Naive thymus-derived CD8-positive, alpha-beta T cell (primary cell): Measurements from ENCODE around the gene ACAD10. TPM values are rescaled to one million over a fixed set of nuclear protein-coding genes. Genes with fewer than 3 reads are reported as not detected.
A peak's percentile ranks its signal among the peaks of the same experiment; 100 is the strongest.
"Not testable (repeated sequence)": the region's sequence is repeated elsewhere in the genome, so short reads cannot be mapped to it uniquely, and the experiment has no call there.

ENCODE experiments used
- ATAC-seq, 2 donors: fragments of 150-1000 bp; cut with Tn5 transposase in 1 of 2; sonication (Bioruptor Pico), chemical (Tn5 transposase) in 1 of 2; 1 replicate in 1 of 2; 2 replicates in 1 of 2; pipeline ENCODE4 v1.10.0; 2021; ENCODE audit warnings: mild to moderate bottlenecking in 2 of 2, moderate library complexity in 2 of 2
- POLR2A ChIA-PET: fragments of 350-600 bp; sonication (Branson Sonifier 250); formaldehyde crosslinking; loops from one replicate; lab custom pipeline; 2021; ENCODE audit warnings: antibody characterized with exemption; lab: Charles Lee
- DNase-seq, 10 donors: peaks; one replicate each; pipeline versions ENCODE4 v3.0.0 to v3.0.0-alpha.2; 2020 to 2022
- H3K27ac Mint-ChIP-seq, 10 donors: one replicate each; pipeline ENCODE4 v1.8.0; 2020 to 2022; ENCODE audit warnings: mild to moderate bottlenecking in 10 of 10, mixed read lengths in 10 of 10, moderate library complexity in 4 of 10, inconsistent platforms in 1 of 10
- H3K27me3 Mint-ChIP-seq, 5 donors: one replicate each; pipeline ENCODE4 v1.8.0; 2021 to 2022; ENCODE audit warnings: mixed read lengths in 5 of 5
- H3K36me3 Mint-ChIP-seq, 3 donors: one replicate each; pipeline ENCODE4 v1.8.0; 2020 to 2022; ENCODE audit warnings: mixed read lengths in 3 of 3, mild to moderate bottlenecking in 2 of 3, inconsistent platforms in 1 of 3
- H3K4me1 Mint-ChIP-seq, 4 donors: one replicate each; pipeline ENCODE4 v1.8.0; 2021 to 2022; ENCODE audit warnings: mixed read lengths in 4 of 4
- H3K4me3 Mint-ChIP-seq, 10 donors: one replicate each; pipeline ENCODE4 v1.8.0; 2020 to 2022; ENCODE audit warnings: mild to moderate bottlenecking in 10 of 10, mixed read lengths in 10 of 10, moderate library complexity in 6 of 10, inconsistent platforms in 1 of 10
- H3K9me3 Mint-ChIP-seq, 9 donors: one replicate each; pipeline ENCODE4 v1.8.0; 2020 to 2022; ENCODE audit warnings: mixed read lengths in 9 of 9, mild to moderate bottlenecking in 3 of 9, inconsistent platforms in 1 of 9, moderate library complexity in 1 of 9
- polyA plus RNA-seq, 3 donors: library from polyadenylated mRNA; unstranded; fragments of 300-500 nt; fragmentation: Illumina TruSeq; gene quantifications; one replicate each; pipeline ENCODE4 v1.2.3, GENCODE V29; 2021
- total RNA-seq, 8 experiments: library from RNA in 2 of 8; stranded (reverse) in 2 of 8; gene quantifications; one replicate each; pipeline ENCODE4 v1.2.3 and lab custom pipeline; 2021 to 2026

ACAD10 gene
- total and polyA plus RNA-seq, 5 experiments from 2014 or later: 9.4 to 62.2 (median 12.9) TPM

DNA sequence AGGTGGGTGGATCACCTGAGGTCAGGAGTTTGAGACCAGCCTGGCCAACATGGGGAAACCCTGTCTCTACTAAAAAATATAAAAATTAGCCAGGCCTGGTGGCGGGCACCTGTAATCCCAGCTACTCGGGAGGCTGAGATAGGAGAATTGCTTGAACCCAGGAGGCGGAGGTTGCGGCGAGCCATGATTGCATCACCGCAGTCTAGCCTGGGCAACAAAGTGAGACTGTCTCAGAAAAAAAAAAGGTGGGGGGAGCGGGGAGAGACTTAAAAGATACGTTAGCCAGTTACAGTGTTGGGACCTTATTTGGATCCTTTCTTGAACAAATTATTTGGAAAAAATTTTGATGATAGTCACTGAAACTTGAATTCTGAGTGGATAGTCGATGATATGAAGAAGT, 53.7 kb downstream of the ACAD10 start:
- POLR2A ChIA-PET, H3K4me3 Mint-ChIP-seq, H3K9me3 Mint-ChIP-seq: not testable (repeated sequence)

DNA sequence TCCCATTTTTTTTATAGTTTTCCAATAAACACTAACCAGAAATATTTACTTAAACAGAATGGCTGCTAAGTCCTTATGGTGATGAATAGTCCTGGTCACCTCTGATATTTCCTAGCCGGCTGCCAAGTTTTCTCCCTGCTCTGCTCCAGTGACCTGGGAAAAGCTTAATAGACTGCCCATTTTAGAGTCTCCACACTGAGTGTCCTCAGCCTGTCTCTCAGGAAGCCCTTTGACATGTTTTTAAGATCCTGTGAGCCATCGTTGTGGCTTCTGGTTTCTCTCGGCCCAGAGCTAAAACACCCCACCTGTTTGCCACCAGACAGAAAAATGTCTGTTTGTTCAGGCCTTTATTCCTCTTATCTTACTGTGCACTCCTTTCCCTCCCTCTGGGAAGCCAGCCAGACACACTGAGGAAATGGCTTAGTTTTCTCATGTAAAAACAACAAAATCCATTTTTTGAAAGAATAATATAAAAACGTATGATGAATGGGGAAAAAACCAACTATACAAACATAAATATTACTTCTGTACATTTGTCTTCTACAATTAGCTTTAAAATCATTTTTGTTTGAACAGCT, 55.5 kb downstream of the ACAD10 start:
- DNase-seq: no peak
- Mint-ChIP-seq H3K4me1 (no peaks in the 10 kb centered on the region), H3K36me3 (peaks cover 0 to 63% (median 6%) of the 10 kb centered on the region in 3 donors), H3K27me3 (no peaks in the 10 kb centered on the region), H3K4me3 (no peak overlapping the region), H3K9me3 (no peaks in the 10 kb centered on the region), H3K27ac (peak overlapping the region in 6 of 10 donors; percentile 50 to 82 (median 62))
- POLR2A ChIA-PET: interaction anchor here (0.7 kb wide), 1 partner anchor 130 kb away, joined by 4 read pairs; no protein-coding TSS in a partner anchor
- no peak for ATAC-seq

More for the DNA sequence above, 53.7 kb downstream of the ACAD10 start:
- not testable (repeated sequence) for H3K4me1 Mint-ChIP-seq, H3K27ac Mint-ChIP-seq, ATAC-seq, DNase-seq, H3K27me3 Mint-ChIP-seq
- H3K36me3 Mint-ChIP-seq: peaks cover 0 to 61% (median 4%) of the 10 kb centered on the region in 3 donors

DNA sequence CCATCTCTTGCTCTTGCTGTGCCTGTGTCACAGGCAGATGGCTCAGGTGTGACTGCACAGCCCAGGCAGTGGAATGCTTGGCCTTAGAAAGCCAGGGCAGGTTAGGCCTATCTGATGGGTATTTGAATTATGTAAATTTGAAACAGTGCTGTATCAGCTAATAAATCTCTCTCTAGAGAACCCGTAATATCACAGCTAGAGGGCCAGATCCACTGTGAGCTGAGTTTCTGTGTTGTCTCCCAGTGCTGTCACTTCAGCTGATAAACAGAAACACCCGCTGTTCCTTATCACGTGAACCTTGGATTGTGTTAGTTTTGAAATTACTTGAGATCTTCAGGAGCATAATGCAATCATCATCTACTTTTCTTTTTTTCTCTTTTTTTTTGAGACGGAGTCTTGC, 59.4 kb downstream of the ACAD10 start:
- POLR2A ChIA-PET: no interaction called here
- ATAC-seq: no peak
- peaks cover 0 to 62% (median 6%) of the 10 kb centered on the region in 3 donors for H3K36me3 Mint-ChIP-seq
- H3K9me3 Mint-ChIP-seq: no peaks in the 10 kb centered on the region
- H3K27ac Mint-ChIP-seq: peak overlapping the region in 2 of 10 donors; percentile 28 to 71
- H3K27me3 Mint-ChIP-seq: no peaks in the 10 kb centered on the region
- no peaks in the 10 kb centered on the region for H3K4me1 Mint-ChIP-seq
- no peak overlapping the region for H3K4me3 Mint-ChIP-seq
- DNase-seq: no peak

DNA sequence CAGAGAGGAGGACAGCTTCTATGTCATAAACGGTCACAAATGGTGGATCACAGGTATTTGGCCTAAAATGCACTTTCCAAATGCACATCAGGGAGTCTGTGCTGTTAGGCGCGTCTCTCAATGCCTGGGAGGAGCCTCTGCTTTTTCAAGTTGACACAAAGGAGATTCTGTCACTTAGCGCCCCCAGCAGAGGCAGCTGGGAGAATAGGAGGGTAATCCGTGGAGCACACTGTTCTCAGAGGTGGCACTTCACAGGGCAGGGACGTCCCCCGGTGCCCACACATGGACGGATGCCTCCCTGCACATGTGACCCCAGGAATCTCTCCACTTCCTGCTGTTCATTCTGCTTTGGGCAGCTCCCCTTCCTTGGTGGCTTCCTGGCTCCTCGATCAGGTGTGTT, 61.5 kb downstream of the ACAD10 start:
- ATAC-seq (no peak), DNase-seq (no peak)
- H3K4me1 Mint-ChIP-seq: no peaks in the 10 kb centered on the region
- POLR2A ChIA-PET: no interaction called here
- H3K27ac Mint-ChIP-seq: no peak overlapping the region
- H3K27me3 Mint-ChIP-seq: no peaks in the 10 kb centered on the region
- no peak overlapping the region for H3K4me3 Mint-ChIP-seq
- H3K36me3 Mint-ChIP-seq: peaks cover 0 to 62% (median 6%) of the 10 kb centered on the region in 3 donors
- no peaks in the 10 kb centered on the region for H3K9me3 Mint-ChIP-seq

DNA sequence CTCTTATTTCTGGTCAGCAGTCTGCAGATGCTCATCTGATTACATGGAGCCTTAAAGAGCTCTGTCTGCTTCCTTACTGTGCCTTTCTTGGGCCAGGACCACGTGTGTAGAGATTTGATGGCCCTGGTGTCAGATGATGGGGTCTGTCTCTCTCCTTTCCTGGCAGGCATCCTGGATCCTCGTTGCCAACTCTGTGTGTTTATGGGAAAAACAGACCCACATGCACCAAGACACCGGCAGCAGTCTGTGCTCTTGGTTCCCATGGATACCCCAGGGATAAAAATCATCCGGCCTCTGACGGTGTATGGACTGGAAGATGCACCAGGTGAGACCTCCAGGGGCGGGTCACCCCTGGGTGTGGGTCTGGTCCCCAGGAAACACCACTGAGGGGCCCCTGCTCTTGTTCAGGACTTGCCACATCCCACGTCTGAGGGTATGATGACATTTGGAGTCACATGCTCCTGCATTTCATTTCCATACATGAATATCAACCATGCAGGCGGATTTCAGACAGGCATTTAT, 62.4 kb downstream of the ACAD10 start:
- POLR2A ChIA-PET: no interaction called here
- Mint-ChIP-seq H3K36me3 (peaks cover 0 to 63% (median 6%) of the 10 kb centered on the region in 3 donors), H3K4me3 (no peak overlapping the region), H3K27me3 (no peaks in the 10 kb centered on the region), H3K27ac (peak overlapping the region in 2 of 10 donors; percentile 17 to 48), H3K9me3 (no peaks in the 10 kb centered on the region), H3K4me1 (no peaks in the 10 kb centered on the region)
- DNase-seq (no peak), ATAC-seq (no peak)

DNA sequence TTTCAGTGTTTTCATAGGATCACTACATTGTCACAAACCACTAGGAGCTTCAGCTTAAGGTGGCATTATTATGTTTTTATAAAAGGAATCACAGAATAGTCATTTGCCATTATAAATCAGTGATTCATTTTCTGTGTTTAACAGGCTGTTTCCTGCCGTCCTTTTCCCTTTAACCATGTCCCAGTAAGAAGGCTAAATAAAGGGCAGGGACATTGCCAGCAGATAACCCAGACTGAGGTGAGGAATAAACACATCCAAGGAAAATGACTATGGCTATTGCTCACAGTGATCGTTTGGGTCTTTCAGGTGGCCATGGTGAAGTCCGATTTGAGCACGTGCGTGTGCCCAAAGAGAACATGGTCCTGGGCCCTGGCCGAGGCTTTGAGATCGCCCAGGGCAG, 63.0 kb downstream of the ACAD10 start:
- no peak overlapping the region for H3K27ac Mint-ChIP-seq
- POLR2A ChIA-PET: no interaction called here
- H3K36me3 Mint-ChIP-seq: peaks cover 0 to 64% (median 6%) of the 10 kb centered on the region in 3 donors

DNA sequence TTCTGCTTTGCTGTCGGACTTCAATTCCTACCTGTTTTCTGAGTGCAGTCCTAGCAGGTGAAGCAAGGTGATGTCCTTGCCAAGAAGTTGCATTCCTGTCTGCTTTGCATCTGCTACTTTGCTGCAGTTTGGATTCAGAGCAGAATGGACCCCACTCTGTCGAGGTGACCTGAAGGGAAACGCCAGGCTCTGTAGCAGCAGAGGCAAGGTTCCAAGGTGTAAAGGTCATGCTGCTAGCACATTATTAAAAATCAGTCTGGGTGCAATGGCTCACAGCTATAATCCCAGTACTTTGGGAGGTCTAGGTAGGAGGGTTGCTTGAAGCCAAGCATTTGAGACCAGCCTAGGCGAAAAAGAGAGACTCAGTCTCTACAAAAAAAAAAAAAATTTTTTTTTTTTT, 63.5 kb downstream of the ACAD10 start:
- DNase-seq (no peak), ATAC-seq (no peak)
- Mint-ChIP-seq H3K9me3 (no peaks in the 10 kb centered on the region), H3K36me3 (peaks cover 0 to 59% (median 6%) of the 10 kb centered on the region in 3 donors), H3K27ac (no peak overlapping the region), H3K4me3 (no peak overlapping the region), H3K4me1 (no peaks in the 10 kb centered on the region), H3K27me3 (no peaks in the 10 kb centered on the region)
- POLR2A ChIA-PET: interaction anchor here (0.6 kb wide), 1 partner anchor 164 kb away, joined by 11 read pairs; no protein-coding TSS in a partner anchor

More for the DNA sequence above, 63.0 kb downstream of the ACAD10 start:
- H3K9me3 Mint-ChIP-seq: no peaks in the 10 kb centered on the region
- DNase-seq (no peak), ATAC-seq (no peak)
- no peaks in the 10 kb centered on the region for H3K4me1 Mint-ChIP-seq
- no peaks in the 10 kb centered on the region for H3K27me3 Mint-ChIP-seq
- H3K4me3 Mint-ChIP-seq: no peak overlapping the region

DNA sequence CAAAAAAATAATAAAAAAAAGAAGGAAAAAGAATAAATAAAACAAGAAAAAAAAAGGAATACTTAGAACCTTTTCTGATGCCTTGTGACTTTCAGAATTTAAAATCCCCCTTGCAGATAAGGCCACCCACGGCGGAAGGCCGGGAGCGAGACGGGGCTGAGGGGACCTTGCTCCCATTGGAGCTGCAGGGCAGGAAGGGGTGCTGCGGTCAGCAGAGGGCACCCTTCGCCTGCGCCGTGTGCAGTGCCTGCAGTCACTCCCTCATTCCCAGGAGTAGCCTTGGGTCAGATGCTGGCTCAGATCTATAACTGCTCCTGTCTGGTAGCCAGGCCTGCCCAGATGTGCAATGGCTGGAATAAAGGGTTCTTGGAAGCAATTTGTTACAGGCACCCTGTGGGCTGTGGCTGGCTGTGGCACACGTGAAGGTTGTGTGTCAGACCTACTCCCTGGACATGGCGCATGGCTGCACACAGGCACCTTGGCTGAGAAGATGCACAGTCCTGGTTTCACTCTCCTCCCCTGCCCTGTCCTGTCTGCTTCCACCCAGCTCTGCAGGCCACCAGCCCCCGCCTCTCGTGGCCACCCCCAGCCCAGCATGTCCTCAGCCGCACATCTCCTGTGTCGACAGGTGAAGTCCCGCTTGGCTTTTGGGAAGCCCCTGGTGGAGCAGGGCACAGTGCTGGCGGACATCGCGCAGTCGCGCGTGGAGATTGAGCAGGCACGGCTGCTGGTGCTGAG, 67.5 kb downstream of the ACAD10 start:
- H3K4me1 Mint-ChIP-seq: peaks cover 5 to 15% (median 12%) of the 10 kb centered on the region in 4 donors
- POLR2A ChIA-PET: no interaction called here
- no peaks in the 10 kb centered on the region for H3K27me3 Mint-ChIP-seq
- no peak overlapping the region for H3K4me3 Mint-ChIP-seq
- H3K9me3 Mint-ChIP-seq: no peaks in the 10 kb centered on the region
- DNase-seq (peak in 1 of 10 donors; percentile 47), ATAC-seq (no peak)
- H3K27ac Mint-ChIP-seq: peak overlapping the region in 2 of 10 donors; percentile 19 to 45
- H3K36me3 Mint-ChIP-seq: peaks cover 0 to 43% (median 7%) of the 10 kb centered on the region in 3 donors

DNA sequence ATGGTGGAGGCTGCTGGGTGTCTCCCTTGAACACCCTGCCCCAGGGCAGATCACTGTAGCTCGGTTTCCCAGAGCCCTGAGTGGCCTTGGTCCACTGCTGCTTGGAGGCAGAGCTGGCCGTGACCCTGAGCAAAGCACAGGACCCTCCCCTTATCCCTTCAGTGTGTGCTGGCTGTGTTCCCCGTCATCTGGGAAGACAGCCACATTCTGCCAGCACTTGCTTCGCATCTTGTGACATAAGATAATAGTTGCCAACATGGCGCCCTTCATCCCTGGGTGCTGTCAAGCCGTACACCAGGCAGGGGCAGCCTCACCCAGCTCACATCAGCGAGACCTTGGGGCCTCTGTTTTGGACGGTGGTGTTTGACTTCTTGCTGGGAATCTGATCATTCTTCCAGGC, 68.8 kb downstream of the ACAD10 start:
- H3K4me1 Mint-ChIP-seq: peaks cover 5 to 27% (median 18%) of the 10 kb centered on the region in 4 donors
- peaks cover 0 to 31% (median 4%) of the 10 kb centered on the region in 3 donors for H3K36me3 Mint-ChIP-seq
- POLR2A ChIA-PET: no interaction called here
- H3K27me3 Mint-ChIP-seq: no peaks in the 10 kb centered on the region
- no peak overlapping the region for H3K4me3 Mint-ChIP-seq
- DNase-seq (peak in 1 of 10 donors; percentile 31), ATAC-seq (no peak)
- H3K27ac Mint-ChIP-seq: peak overlapping the region in 1 of 10 donors; percentile 27
- no peaks in the 10 kb centered on the region for H3K9me3 Mint-ChIP-seq

DNA sequence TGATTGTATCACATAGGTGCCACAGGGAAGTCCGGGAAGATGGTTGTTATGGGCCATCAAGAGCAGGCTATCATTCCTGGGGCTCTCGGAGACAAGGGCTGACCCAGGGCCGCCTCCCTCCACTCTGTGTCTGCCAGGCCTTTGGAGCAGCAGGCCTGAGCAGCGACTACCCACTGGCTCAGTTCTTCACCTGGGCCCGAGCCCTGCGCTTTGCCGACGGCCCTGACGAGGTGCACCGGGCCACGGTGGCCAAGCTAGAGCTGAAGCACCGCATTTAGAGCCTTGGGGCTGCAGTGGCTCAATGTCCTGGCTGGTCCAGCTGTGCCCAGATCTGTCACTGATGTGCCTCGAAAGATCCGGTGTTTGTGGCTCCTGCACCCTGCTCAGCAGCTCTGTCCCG, 70.3 kb downstream of the ACAD10 start:
- Mint-ChIP-seq H3K4me1 (peaks cover 5 to 27% (median 20%) of the 10 kb centered on the region in 4 donors), H3K27me3 (no peaks in the 10 kb centered on the region), H3K9me3 (no peaks in the 10 kb centered on the region), H3K4me3 (no peak overlapping the region), H3K36me3 (peaks cover 0 to 21% (median 4%) of the 10 kb centered on the region in 3 donors), H3K27ac (no peak overlapping the region)
- no peak for ATAC-seq
- no peak for DNase-seq
- POLR2A ChIA-PET: no interaction called here

DNA sequence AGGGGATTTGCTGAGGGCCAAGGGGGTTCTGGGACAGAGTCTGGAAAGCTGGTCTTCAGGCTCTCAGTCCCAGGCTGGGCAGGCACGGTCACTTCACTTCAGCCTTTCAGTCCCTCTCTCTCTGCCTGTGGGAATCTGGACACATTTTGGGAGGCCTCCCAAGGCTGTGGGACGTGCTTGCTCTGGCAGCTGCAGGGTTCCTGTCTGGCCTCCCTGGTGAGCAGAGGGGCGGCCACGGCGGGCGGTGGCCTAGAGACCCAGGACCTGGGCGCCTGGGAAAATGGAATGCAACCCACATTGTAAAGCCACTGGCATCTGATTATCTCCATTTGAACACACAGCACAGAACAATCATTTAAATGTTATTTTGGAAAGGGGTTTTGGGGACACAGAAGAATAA, 70.8 kb downstream of the ACAD10 start:
- peaks cover 0 to 21% (median 4%) of the 10 kb centered on the region in 3 donors for H3K36me3 Mint-ChIP-seq
- ATAC-seq (no peak), DNase-seq (no peak)
- H3K9me3 Mint-ChIP-seq: no peaks in the 10 kb centered on the region
- peaks cover 5 to 27% (median 21%) of the 10 kb centered on the region in 4 donors for H3K4me1 Mint-ChIP-seq
- H3K27ac Mint-ChIP-seq: peak overlapping the region in 1 of 10 donors; percentile 85
- POLR2A ChIA-PET: no interaction called here
- H3K27me3 Mint-ChIP-seq: no peaks in the 10 kb centered on the region
- H3K4me3 Mint-ChIP-seq: peak overlapping the region in 1 of 10 donors; percentile 56

DNA sequence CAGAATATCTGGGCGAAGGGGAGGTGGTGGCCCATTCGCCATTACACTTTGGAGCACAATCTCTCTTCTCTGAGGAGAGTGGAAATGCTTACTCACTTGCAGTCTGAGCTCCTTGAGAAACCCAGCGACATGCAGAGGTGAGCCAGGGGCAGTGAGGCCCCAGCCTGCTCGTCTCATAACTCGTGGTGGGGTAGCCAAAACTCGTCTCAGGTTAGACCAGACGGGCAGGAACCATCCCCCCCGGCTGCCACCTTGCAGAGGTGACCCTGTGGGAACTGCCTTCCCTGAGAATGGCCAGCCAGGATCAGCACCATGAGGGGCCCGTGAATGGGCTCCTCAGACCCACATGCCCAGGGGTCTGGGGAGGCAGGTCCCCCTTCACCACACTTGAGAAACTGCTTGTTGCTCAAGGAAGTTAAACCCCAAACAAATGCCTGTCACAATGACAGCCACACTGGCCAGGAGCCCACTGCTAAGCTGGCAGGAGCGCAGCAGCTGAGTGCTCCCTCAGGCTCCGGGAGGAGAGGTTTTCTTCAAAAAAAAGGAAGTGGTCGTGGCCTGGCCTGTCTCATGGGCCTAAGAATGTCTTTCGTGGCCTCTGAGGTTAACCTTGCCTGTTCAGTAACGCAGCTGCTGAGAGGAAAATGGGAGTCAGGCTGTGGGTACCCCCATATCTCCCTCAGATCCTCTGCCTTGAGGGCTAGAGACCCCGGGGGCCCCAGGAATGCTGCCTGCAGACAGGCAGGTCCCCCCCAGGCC, 71.7 kb downstream of the ACAD10 start:
- H3K27me3 Mint-ChIP-seq: peaks cover 0 to under 1% (median 0%) of the 10 kb centered on the region in 5 donors
- peak in 2 of 10 donors; percentile 7 to 21 for DNase-seq
- no peak overlapping the region for H3K4me3 Mint-ChIP-seq
- peak in 1 of 2 donors; percentile 55 for ATAC-seq
- H3K9me3 Mint-ChIP-seq: no peaks in the 10 kb centered on the region
- peaks cover 5 to 34% (median 21%) of the 10 kb centered on the region in 4 donors for H3K4me1 Mint-ChIP-seq
- POLR2A ChIA-PET: no interaction called here
- H3K27ac Mint-ChIP-seq: peak overlapping the region in 8 of 10 donors; percentile 20 to 89 (median 69)
- H3K36me3 Mint-ChIP-seq: peaks cover 0 to 21% (median 4%) of the 10 kb centered on the region in 3 donors
